ENCODE results near the gene NPHP4.
A peak's percentile ranks its signal among the peaks of the same experiment; 100 is the strongest.
"Not testable (repeated sequence)": the region's sequence is repeated elsewhere in the genome, so short reads cannot be mapped to it uniquely, and the experiment has no call there.

NPHP4 gene

GRCh38 chr1:5926686-5927435 is 65.4 kb downstream of the NPHP4 start:
- no peak for DNase-seq

- not testable (repeated sequence) for DNase-seq
These were observed 69.4 kb downstream of the NPHP4 start for GRCh38 chr1:5922700-5923330.

- no peak for DNase-seq
These were observed 70.6 kb downstream of the NPHP4 start for GRCh38 chr1:5921671-5922070.

GRCh38 chr1:5921129-5921528 is 71.1 kb downstream of the NPHP4 start:
- no peak for DNase-seq

- DNase-seq, result no peak
These were observed 72.0 kb downstream of the NPHP4 start for GRCh38 chr1:5920201-5920600.

GRCh38 chr1:5918275-5918649 is 74.0 kb downstream of the NPHP4 start:
- DNase-seq, result no peak

- no peak for DNase-seq
These were observed 74.5 kb downstream of the NPHP4 start for GRCh38 chr1:5917591-5918274.

GRCh38 chr1:5917281-5917590 is 75.0 kb downstream of the NPHP4 start:
- no peak for DNase-seq

GRCh38 chr1:5916572-5917280 is 75.5 kb downstream of the NPHP4 start:
- DNase-seq, result no peak

- peak; percentile 22 to 72 for DNase-seq
These were observed 76.3 kb downstream of the NPHP4 start for GRCh38 chr1:5915587-5916571.

GRCh38 chr1:5914676-5915365 is 77.4 kb downstream of the NPHP4 start:
- no peak for DNase-seq

- DNase-seq, result no peak
These were observed 78.3 kb downstream of the NPHP4 start for GRCh38 chr1:5913876-5914275.

- DNase-seq, result no peak
These were observed 79.0 kb downstream of the NPHP4 start for GRCh38 chr1:5913078-5913845.

- no peak for DNase-seq
These were observed 80.4 kb downstream of the NPHP4 start for GRCh38 chr1:5911871-5912271.

GRCh38 chr1:5911157-5911556 is 81.1 kb downstream of the NPHP4 start:
- DNase-seq, result no peak

- DNase-seq, result no peak
These were observed 81.6 kb downstream of the NPHP4 start for GRCh38 chr1:5910666-5911065.

- no peak for DNase-seq
These were observed 82.0 kb downstream of the NPHP4 start for GRCh38 chr1:5910276-5910620.

GRCh38 chr1:5909576-5910275 is 82.5 kb downstream of the NPHP4 start:
- DNase-seq, result no peak

GRCh38 chr1:5908461-5909375 is 83.5 kb downstream of the NPHP4 start:
- no peak for DNase-seq
